Transverse colon (tissue), 4 donors: ENCODE data around the gene AMFR. TPM values are rescaled to one million over a fixed set of nuclear protein-coding genes. Genes with fewer than 3 reads are reported as not detected.

Source experiments
- DNase-seq: peaks from one replicate; pipeline ENCODE4 v3.0.0-alpha.2; 2019
- H3K27ac ChIP-seq, 4 donors: fragments of 200-600 bp; sonication (generic); 2 replicates each; pipeline ENCODE4 v1.5.1; 2016 to 2018; ENCODE audit warnings: inconsistent platforms in 4 of 4
- H3K27me3 ChIP-seq: fragments of 200-600 bp; sonication (generic); 2 replicates; pipeline ENCODE4 v1.5.1; 2017; ENCODE audit warnings: inconsistent platforms
- H3K36me3 ChIP-seq, 4 donors: fragments of 200-600 bp; sonication (generic); 2 replicates each; pipeline ENCODE4 v1.5.1; 2017 to 2019; ENCODE audit warnings: inconsistent platforms in 4 of 4
- H3K4me1 ChIP-seq, 4 donors: fragments of 200-600 bp; sonication (generic); 2 replicates each; pipeline ENCODE4 v1.5.1; 2017 to 2020; ENCODE audit warnings: inconsistent platforms in 4 of 4
- H3K4me3 ChIP-seq, 4 donors: fragments of 200-600 bp; sonication (generic); 1 replicate in 1 of 4; 2 replicates in 3 of 4; pipeline versions ENCODE4 v1.5.1 to v1.6.1; 2017 to 2019; ENCODE audit warnings: inconsistent platforms in 4 of 4
- H3K9me3 ChIP-seq, 2 donors: fragments of 200-600 bp; sonication (generic); 2 replicates each; pipeline ENCODE4 v1.5.1; 2017 to 2019; ENCODE audit warnings: inconsistent platforms in 2 of 2
- EP300 ChIP-seq: sonication (generic); formaldehyde crosslinking; IDR thresholded peaks from one replicate; pipeline ENCODE4 v1.6.1; 2017; ENCODE audit warnings: antibody characterized with exemption, low read depth
- POLR2A ChIP-seq: fragments of 450-650 bp; IDR thresholded peaks from one replicate; pipeline ENCODE4 v1.6.1; 2016; ENCODE audit warnings: antibody characterized with exemption, mild to moderate bottlenecking, moderate library complexity
- POLR2AphosphoS5 ChIP-seq, 3 donors: sonication (generic); formaldehyde crosslinking; IDR thresholded peaks; one replicate each; pipeline ENCODE4 v1.6.1; 2016; ENCODE audit warnings: antibody characterized with exemption in 3 of 3
- WGBS, 2 donors: methylation state at CpG; one replicate each; pipeline ENCODE4 v1.1.5; 2018; ENCODE audit warnings: low coverage in 1 of 2; 5-methylcytosine and 5-hydroxymethylcytosine counted together
- in situ Hi-C, 4 donors: fragments of 200-750 bp; cut with MboI; loops; one replicate each; pipeline versions ENCODE4 v1.15.0 to v1.15.1; 2017; ENCODE audit warnings: low sequenced_read_pairs in 3 of 4, low pct_ligation_motif_present in 1 of 4, low pct_unique_long_range_greater_than_20kb in 1 of 4
- intact Hi-C: fragments of 100-400 bp; cut with DNase I; formaldehyde crosslinking; loops from one replicate; pipeline ENCODE4 v1.15.1; 2023; ENCODE audit warnings: low total_unique reads
- total RNA-seq, 4 donors: library from RNA; depleted of rRNA; stranded (reverse); fragments of >200 nt; gene quantifications; one replicate each; pipeline ENCODE4 v1.1.0, GENCODE V29; 2016
- TF ChIP-seq, protein P1 (sequence below), 5 experiments: fragments of 200-600 bp in 3 of 5; fragments of 450-650 bp in 2 of 5; sonication (generic) in 3 of 5; IDR thresholded peaks; 1 replicate in 2 of 5; 2 replicates in 3 of 5; pipeline ENCODE4 v1.5.1; 2016 to 2017; ENCODE audit warnings: antibody characterized with exemption in 5 of 5, inconsistent platforms in 3 of 5, mild to moderate bottlenecking in 2 of 5, moderate library complexity in 1 of 5

The AMFR gene
- total RNA-seq, 4 donors from 2014 or later = 60.7 to 156 (median 114) TPM

GRCh38 chr16:56354016-56354415 is 71.3 kb downstream of the AMFR start:
- DNase-seq = peak; percentile 4
- WGBS, 2 donors = 79% methylated on average over 7 of the region's 7 CpGs; no CpG with 5 or more reads in 1 of the 2 donors
- in situ Hi-C loops = no loop called here
- Histone ChIP-seq H3K4me3 (no peak overlapping the region), H3K9me3 (no peaks in the 10 kb centered on the region), H3K36me3 (no peaks in the 10 kb centered on the region), H3K27ac (no peak overlapping the region), H3K27me3 (no peaks in the 10 kb centered on the region), H3K4me1 (peaks cover 4 to 12% (median 6%) of the 10 kb centered on the region in 4 donors)
- TF ChIP-seq POLR2A = no peak
- intact Hi-C loops = no loop called here

DNA sequence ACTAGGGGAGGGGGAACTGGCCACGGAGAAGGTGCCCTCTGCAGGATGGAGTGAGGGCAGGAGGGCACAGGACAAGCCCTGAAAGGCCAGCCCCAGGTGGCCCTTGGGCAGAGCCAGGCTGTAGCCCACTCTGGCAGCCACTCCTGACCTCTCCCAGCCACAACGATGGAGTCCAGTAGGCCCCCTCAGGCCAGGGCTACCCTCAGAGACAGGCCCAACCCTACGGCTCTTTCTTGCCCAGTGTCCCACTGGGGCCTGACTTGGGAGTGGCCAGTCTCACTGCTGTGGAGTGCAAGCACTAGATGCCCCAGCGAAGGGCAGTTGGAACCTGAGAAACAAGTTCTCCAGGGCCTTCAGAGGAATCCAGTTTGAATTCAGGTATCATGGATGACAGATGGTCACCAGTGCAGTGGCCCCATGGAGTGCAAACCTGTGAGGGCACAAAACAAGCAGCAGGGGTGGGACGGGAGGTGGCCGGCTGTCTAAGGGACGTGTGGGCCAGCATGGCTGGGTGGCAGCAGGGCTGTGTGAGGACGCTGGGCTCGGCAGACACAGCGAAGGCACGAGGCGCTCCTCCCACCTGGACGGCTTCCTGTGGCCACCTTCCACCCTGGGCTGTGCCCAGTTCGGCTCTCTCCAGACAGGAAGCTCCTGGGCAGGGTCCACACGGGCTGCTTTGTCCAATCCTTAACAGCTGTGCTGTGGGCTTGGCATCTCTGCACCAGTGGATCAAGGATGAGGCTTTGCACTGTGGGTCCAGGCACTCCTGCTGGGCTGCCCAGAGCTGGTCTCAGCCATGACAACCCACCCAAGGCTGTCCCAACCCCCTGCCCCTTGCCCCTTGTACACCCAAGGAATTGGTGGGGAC is 72.1 kb downstream of the AMFR start:
- DNase-seq = peak; percentile 6
- TF ChIP-seq, protein P1, sequence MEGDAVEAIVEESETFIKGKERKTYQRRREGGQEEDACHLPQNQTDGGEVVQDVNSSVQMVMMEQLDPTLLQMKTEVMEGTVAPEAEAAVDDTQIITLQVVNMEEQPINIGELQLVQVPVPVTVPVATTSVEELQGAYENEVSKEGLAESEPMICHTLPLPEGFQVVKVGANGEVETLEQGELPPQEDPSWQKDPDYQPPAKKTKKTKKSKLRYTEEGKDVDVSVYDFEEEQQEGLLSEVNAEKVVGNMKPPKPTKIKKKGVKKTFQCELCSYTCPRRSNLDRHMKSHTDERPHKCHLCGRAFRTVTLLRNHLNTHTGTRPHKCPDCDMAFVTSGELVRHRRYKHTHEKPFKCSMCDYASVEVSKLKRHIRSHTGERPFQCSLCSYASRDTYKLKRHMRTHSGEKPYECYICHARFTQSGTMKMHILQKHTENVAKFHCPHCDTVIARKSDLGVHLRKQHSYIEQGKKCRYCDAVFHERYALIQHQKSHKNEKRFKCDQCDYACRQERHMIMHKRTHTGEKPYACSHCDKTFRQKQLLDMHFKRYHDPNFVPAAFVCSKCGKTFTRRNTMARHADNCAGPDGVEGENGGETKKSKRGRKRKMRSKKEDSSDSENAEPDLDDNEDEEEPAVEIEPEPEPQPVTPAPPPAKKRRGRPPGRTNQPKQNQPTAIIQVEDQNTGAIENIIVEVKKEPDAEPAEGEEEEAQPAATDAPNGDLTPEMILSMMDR (IDR thresholded peaks at IDR 0.05) = no peak
- TF ChIP-seq EP300 (no peak), POLR2AphosphoS5 (IDR thresholded peaks at IDR 0.05) (no peak), POLR2A (no peak)
- no peaks in the 10 kb centered on the region for H3K36me3 ChIP-seq
- H3K27me3 ChIP-seq = no peaks in the 10 kb centered on the region
- no peak overlapping the region for H3K27ac ChIP-seq
- no peaks in the 10 kb centered on the region for H3K9me3 ChIP-seq
- no peak overlapping the region for H3K4me3 ChIP-seq
- H3K4me1 ChIP-seq = peaks cover 4 to 12% (median 6%) of the 10 kb centered on the region in 4 donors
- intact Hi-C loops = no loop called here
- in situ Hi-C loops = no loop called here
- 81% methylated on average over 15 of the region's 15 CpGs; no CpG with 5 or more reads in 1 of the 2 donors for WGBS, 2 donors

DNA sequence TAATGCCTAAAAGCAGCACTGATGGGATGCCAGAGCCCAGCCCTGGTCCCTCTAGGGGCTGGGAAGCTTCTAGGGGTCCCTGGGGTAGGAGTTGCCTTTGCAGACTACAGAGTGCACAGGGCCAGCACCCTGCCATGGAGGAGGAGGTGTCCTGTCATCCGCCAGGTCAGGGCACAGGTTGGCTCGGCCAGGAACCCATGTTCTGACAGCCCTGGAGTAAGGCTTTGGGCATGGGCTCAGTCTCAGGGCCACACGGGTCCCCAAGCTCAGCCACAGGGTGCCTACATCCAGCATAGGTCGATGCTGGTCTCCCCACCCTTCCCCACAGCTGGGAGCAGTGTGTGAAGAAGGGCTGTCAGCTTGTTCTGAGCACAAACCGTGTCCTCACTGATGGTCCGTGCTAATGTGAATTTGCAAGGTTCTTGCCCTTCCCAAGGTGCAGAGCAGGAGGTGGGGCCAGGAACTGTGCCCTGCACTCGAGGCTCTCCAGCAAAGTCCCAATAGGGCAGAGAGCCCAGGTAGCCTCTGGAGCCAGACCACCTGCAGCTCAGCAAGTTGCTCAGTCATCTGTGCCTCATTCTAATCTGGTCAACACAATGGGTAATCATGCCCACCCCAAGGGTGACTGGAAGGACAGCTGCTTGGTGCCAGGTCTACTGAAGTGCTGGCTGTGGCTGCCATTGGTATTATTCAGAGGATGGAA is 72.8 kb downstream of the AMFR start:
- H3K27me3 ChIP-seq = no peaks in the 10 kb centered on the region
- in situ Hi-C loops (no loop called here), intact Hi-C loops (no loop called here)
- no peaks in the 10 kb centered on the region for H3K36me3 ChIP-seq
- WGBS, 2 donors = 53% methylated on average over 5 of the region's 7 CpGs; no CpG with 5 or more reads in 1 of the 2 donors
- H3K4me3 ChIP-seq = no peak overlapping the region
- no peak for DNase-seq
- no peak for TF ChIP-seq EP300
- no peak for TF ChIP-seq POLR2AphosphoS5 (IDR thresholded peaks at IDR 0.05)
- TF ChIP-seq POLR2A = no peak
- TF ChIP-seq, protein P1 (IDR thresholded peaks at IDR 0.05) = no peak
- H3K4me1 ChIP-seq = peaks cover 4 to 12% (median 6%) of the 10 kb centered on the region in 4 donors
- H3K27ac ChIP-seq = no peak overlapping the region
- no peaks in the 10 kb centered on the region for H3K9me3 ChIP-seq

GRCh38 chr16:56351481-56351880 is 73.9 kb downstream of the AMFR start:
- Histone ChIP-seq H3K27ac (no peak overlapping the region), H3K27me3 (no peaks in the 10 kb centered on the region), H3K36me3 (no peaks in the 10 kb centered on the region), H3K4me1 (peaks cover 4 to 7% (median 6%) of the 10 kb centered on the region in 4 donors), H3K4me3 (no peak overlapping the region), H3K9me3 (no peaks in the 10 kb centered on the region)
- in situ Hi-C loops = no loop called here
- DNase-seq = no peak
- no peak for TF ChIP-seq POLR2A
- TF ChIP-seq EP300 = no peak
- TF ChIP-seq POLR2AphosphoS5 (IDR thresholded peaks at IDR 0.05) = no peak
- TF ChIP-seq, protein P1 (IDR thresholded peaks at IDR 0.05) = no peak
- 89% methylated on average over 6 of the region's 6 CpGs; no CpG with 5 or more reads in 1 of the 2 donors for WGBS, 2 donors
- intact Hi-C loops = no loop called here
